GM23248 (cell line): Measurements from ENCODE around the gene TUBB. TPM values are rescaled to one million over a fixed set of nuclear protein-coding genes. Genes with fewer than 3 reads are reported as not detected.

ENCODE experiments used
- DNase-seq: peaks from one replicate; pipeline ENCODE4 v3.0.0-alpha.2; 2015
- H2AFZ ChIP-seq: fragments of 200-600 bp; sonication (generic); 2 replicates; pipeline ENCODE4 v1.6.1; 2016; ENCODE audit warnings: antibody characterized with exemption
- H3F3A ChIP-seq: fragments of 200-600 bp; sonication (generic); 2 replicates; pipeline ENCODE4 v1.6.1; 2016; ENCODE audit warnings: mild to moderate bottlenecking, antibody characterized with exemption, mixed run types; ENCODE audit not compliant: insufficient read depth
- H3K27ac ChIP-seq: fragments of 200-600 bp; sonication (generic); 2 replicates; pipeline ENCODE4 v1.5.1; 2016; ENCODE audit warnings: mild to moderate bottlenecking
- H3K27me3 ChIP-seq: fragments of 200-600 bp; sonication (generic); replicated peaks from 2 replicates; pipeline ENCODE4 v1.6.1; 2016; ENCODE audit warnings: mild to moderate bottlenecking; ENCODE audit not compliant: insufficient read depth
- H3K36me3 ChIP-seq: fragments of 200-600 bp; sonication (generic); 2 replicates; pipeline ENCODE4 v1.6.1; 2016; ENCODE audit warnings: low read depth, mild to moderate bottlenecking
- H3K4me1 ChIP-seq: fragments of 200-600 bp; sonication (generic); 2 replicates; pipeline ENCODE4 v1.6.1; 2016; ENCODE audit warnings: mild to moderate bottlenecking; ENCODE audit not compliant: insufficient read depth
- H3K4me2 ChIP-seq: fragments of 200-600 bp; sonication (generic); one replicate; pipeline ENCODE4 v1.6.1; 2016; ENCODE audit warnings: mild to moderate bottlenecking; ENCODE audit not compliant: unreplicated experiment
- H3K4me3 ChIP-seq: fragments of 200-600 bp; sonication (generic); 2 replicates; pipeline ENCODE4 v1.5.1; 2016; ENCODE audit warnings: mild to moderate bottlenecking
- H3K79me2 ChIP-seq: fragments of 200-600 bp; sonication (generic); 2 replicates; pipeline ENCODE4 v1.6.1; 2016; ENCODE audit warnings: mild to moderate bottlenecking; ENCODE audit not compliant: insufficient read depth
- H3K9ac ChIP-seq: fragments of 200-600 bp; sonication (generic); 2 replicates; pipeline ENCODE4 v1.6.1; 2016; ENCODE audit warnings: mild to moderate bottlenecking
- H3K9me2 ChIP-seq: fragments of 200-600 bp; sonication (generic); 2 replicates; pipeline ENCODE4 v1.6.1; 2016; ENCODE audit warnings: mixed run types, mild to moderate bottlenecking, moderate library complexity; ENCODE audit not compliant: insufficient read depth
- H3K9me3 ChIP-seq: fragments of 200-600 bp; sonication (generic); one replicate; pipeline ENCODE4 v1.6.1; 2017; ENCODE audit warnings: low read depth
- H4K20me1 ChIP-seq: fragments of 200-600 bp; sonication (generic); 2 replicates; pipeline ENCODE4 v1.6.0; 2016; ENCODE audit not compliant: insufficient read depth
- EZH2 ChIP-seq: fragments of 200-600 bp; sonication (generic); IDR thresholded peaks from 2 replicates; pipeline ENCODE4 v1.6.1; 2018; ENCODE audit warnings: antibody characterized with exemption, mild to moderate bottlenecking; ENCODE audit not compliant: insufficient read depth, poor library complexity, severe bottlenecking
- EZH2phosphoT487 ChIP-seq: fragments of 200-600 bp; sonication (generic); IDR thresholded peaks from 2 replicates; pipeline ENCODE4 v1.6.1; 2018; ENCODE audit warnings: antibody characterized with exemption, moderate library complexity, mild to moderate bottlenecking, low read depth; ENCODE audit not compliant: insufficient read depth
- WGBS, 2 experiments: methylation state at CpG; one replicate each; pipeline ENCODE4 v1.1.6; 2015 to 2017; ENCODE audit warnings: low lambda C conversion rate in 2 of 2, low coverage in 1 of 2; ENCODE audit errors: missing lambda C conversion rate in 2 of 2; 5-methylcytosine and 5-hydroxymethylcytosine counted together
- in situ Hi-C: fragments of 300-500 bp; cut with MboI; formaldehyde crosslinking; loops from 2 replicates; pipeline ENCODE4 v1.15.0; 2020
- polyA plus RNA-seq: library from polyadenylated mRNA; unstranded; fragments of >200 nt; fragmentation: Nextera tagmentation; extraction: Ambion mirVana; gene quantifications from 2 replicates; pipeline ENCODE4 v1.2.1, GENCODE V29; 2016
- total RNA-seq: library from RNA; depleted of rRNA; stranded (reverse); fragments of >200 nt; shearing (Covaris generic); gene quantifications from 2 replicates; pipeline ENCODE4 v1.2.3, GENCODE V29; 2014

TUBB gene
- total and polyA plus RNA-seq, 2 experiments from 2014 or later: 491 to 565 TPM

DNA sequence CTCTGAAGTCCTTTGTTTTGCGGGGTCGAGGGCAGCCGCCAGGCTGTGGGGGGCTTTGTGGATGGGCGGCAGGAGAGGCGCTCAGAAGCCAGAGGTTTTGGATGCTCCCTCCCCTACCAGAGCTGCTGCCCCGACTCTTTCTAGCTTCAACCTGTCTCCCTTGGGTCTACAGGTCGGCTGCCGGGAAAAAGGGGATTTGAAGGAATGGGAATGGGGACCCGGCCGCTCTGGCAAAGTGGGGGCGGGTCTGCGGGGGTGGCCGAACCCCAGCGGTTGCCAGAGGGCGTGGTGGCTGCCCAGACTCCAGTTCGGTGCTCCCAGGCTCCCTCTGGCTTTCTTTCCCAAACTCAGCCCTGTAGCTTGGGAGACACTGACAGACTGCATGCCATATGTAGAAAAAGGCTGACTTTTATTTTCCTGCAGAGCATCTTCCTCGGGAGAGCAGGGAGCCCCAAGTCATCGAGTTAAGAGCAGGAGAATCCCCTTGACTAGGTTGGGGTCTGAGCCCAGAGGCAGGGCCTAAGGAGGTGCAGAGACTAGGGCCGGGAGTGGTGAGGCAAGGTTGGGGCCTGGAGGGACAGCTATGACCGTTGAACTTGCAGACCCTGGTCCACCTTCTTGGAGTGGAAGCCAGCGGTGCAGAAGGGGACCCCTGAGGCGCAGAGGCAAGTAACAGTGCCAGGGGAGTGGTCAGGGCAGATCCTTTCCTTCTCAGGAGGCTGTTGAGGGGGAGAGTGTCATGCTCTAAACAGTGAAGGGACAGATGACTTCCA lies 32.3 kb upstream of the TUBB start:
- Histone ChIP-seq H2AFZ (no peak overlapping the region), H3K79me2 (peaks cover 67% of the 10 kb centered on the region), H3K4me3 (peak overlapping the region; percentile 100), H3F3A (peaks cover 56% of the 10 kb centered on the region), H3K27me3 (no peaks in the 10 kb centered on the region), H3K4me2 (peak overlapping the region; percentile 99), H3K36me3 (peaks cover 10% of the 10 kb centered on the region; the same call in 1 of the 2 replicates), H3K9me2 (no peaks in the 10 kb centered on the region), H3K9me3 (no peaks in the 10 kb centered on the region), H3K4me1 (peaks cover 30% of the 10 kb centered on the region), H3K9ac (peak overlapping the region; percentile 100), H4K20me1 (no peaks in the 10 kb centered on the region), H3K27ac (peak overlapping the region; percentile 100)
- WGBS, 2 experiments: 2 to 4% methylated on average over 21 to 22 of the region's 22 CpGs
- peak; percentile 78 for DNase-seq
- in situ Hi-C loops: no loop called here
- TF ChIP-seq EZH2phosphoT487 (no peak), EZH2 (no peak)

DNA sequence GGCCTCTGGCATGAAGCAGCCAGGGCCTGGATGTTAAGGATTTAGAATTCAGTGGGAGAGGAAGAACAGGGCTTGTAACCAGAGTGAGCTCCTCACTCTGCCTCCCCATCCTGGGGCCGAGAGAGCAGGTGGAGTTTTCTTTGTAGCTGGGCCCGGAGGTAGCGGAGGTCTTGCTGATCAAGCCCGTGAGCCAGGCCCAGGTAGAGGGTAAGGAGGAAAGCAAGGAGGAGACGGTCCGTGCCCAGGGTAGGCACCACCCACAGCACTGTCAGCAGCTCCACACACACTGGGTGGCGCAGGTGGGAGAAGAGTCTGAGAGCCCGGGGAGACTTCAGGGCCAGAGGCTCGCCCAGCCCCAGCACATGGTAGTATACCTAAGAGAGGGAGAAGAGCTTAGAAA lies 31.6 kb upstream of the TUBB start:
- DNase-seq: no peak
- WGBS, 2 experiments: 94 to 97% methylated on average over 9 of the region's 9 CpGs
- H3F3A ChIP-seq: peaks cover 50% of the 10 kb centered on the region
- in situ Hi-C loops: no loop called here
- H3K27me3 ChIP-seq: no peaks in the 10 kb centered on the region
- no peaks in the 10 kb centered on the region for H4K20me1 ChIP-seq
- peak overlapping the region; percentile 100 for H3K27ac ChIP-seq
- peak overlapping the region; percentile 100 for H3K9ac ChIP-seq
- H3K4me1 ChIP-seq: peaks cover 30% of the 10 kb centered on the region
- TF ChIP-seq EZH2 (no peak), EZH2phosphoT487 (no peak)
- peaks cover 60% of the 10 kb centered on the region for H3K79me2 ChIP-seq
- H3K36me3 ChIP-seq: peaks cover 6% of the 10 kb centered on the region; the same call in 1 of the 2 replicates
- H2AFZ ChIP-seq: no peak overlapping the region
- no peaks in the 10 kb centered on the region for H3K9me3 ChIP-seq
- no peaks in the 10 kb centered on the region for H3K9me2 ChIP-seq
- peak overlapping the region; percentile 100 for H3K4me3 ChIP-seq
- peak overlapping the region; percentile 99 for H3K4me2 ChIP-seq

DNA sequence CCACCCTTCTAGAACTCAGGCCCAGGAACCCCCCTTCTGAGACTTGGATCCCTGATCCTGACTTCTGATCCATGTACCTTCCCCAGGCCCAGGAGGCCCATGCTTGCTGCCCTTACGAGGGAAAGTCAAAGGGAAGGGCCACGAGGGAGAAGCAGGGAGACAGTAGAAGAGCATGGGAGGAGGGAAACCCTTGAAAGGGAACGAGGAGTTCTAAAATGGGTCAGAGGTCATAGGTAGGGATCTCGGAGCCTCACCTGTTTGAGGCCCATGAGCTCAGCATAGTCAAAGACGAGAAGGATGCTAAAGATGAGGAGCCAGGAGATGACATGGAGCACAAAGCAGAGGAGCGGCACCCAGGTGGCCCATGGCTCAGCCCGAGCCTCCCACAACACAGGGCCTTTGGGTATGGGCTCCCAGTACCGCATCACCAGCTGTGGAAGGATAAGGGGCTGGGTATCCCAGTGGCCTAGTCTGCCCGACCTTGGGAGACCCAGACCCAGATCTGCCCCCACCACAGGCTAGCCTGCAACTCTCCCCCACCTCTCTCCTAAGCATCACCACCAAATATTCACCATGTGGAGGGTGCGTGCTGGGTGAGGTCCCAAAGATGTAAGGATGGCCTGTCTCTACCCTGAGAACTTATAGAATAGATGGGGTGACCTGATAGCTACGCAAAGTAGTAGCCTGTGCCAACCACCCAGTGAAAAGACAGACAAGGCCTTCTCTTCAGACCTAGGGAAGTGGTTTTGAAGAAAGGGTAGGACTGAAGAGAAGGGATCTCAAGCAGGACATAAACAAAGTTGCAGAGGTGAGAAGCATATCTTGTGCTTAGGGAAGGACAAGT lies 30.9 kb upstream of the TUBB start:
- Histone ChIP-seq H3K9ac (peak overlapping the region; percentile 100), H4K20me1 (no peaks in the 10 kb centered on the region), H3K4me1 (peaks cover 30% of the 10 kb centered on the region), H3K9me3 (no peaks in the 10 kb centered on the region), H3K79me2 (peaks cover 53% of the 10 kb centered on the region), H3K9me2 (no peaks in the 10 kb centered on the region), H3K27me3 (no peaks in the 10 kb centered on the region), H3F3A (peaks cover 43% of the 10 kb centered on the region), H3K4me3 (no peak overlapping the region), H3K36me3 (peaks cover 6% of the 10 kb centered on the region; the same call in 1 of the 2 replicates), H3K4me2 (no peak overlapping the region), H3K27ac (peak overlapping the region; percentile 100), H2AFZ (no peak overlapping the region)
- WGBS, 2 experiments: 93 to 94% methylated on average over 11 of the region's 11 CpGs
- TF ChIP-seq EZH2 (no peak), EZH2phosphoT487 (no peak)
- in situ Hi-C loops: no loop called here
- DNase-seq: no peak

DNA sequence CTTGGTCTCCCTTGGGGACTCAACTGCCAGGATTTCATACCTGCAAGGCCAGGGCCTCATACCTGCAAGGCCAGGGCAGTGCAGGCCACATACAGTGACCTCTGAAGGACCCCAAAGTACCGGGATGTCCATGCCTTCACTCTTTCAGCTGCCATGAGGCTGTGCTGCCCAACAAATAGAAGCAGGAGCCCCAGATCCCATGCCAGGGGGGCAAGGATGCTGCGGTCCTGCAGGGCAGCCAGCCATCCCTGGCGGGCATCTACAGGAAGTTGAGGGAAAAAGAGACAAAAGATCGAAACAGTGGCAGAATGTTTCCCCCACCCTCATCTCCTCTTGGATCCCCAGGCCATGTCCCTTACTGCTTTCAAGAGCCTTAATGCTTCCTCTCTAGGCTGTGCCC lies 30.2 kb upstream of the TUBB start:
- DNase-seq: no peak
- H3K9me2 ChIP-seq: no peaks in the 10 kb centered on the region
- peak overlapping the region; percentile 83 for H3K4me2 ChIP-seq
- peak overlapping the region; percentile 85 for H3K9ac ChIP-seq
- TF ChIP-seq EZH2phosphoT487 (no peak), EZH2 (no peak)
- WGBS, 2 experiments: 46 to 47% methylated on average over 4 of the region's 4 CpGs
- H3K9me3 ChIP-seq: no peaks in the 10 kb centered on the region
- in situ Hi-C loops: no loop called here
- H3K4me1 ChIP-seq: peaks cover 35% of the 10 kb centered on the region
- H3K36me3 ChIP-seq: peaks cover 6% of the 10 kb centered on the region; the same call in 1 of the 2 replicates
- H3K79me2 ChIP-seq: peaks cover 46% of the 10 kb centered on the region
- H3K4me3 ChIP-seq: peak overlapping the region; percentile 91
- no peak overlapping the region for H2AFZ ChIP-seq
- no peaks in the 10 kb centered on the region for H3K27me3 ChIP-seq
- H3F3A ChIP-seq: peaks cover 45% of the 10 kb centered on the region
- no peaks in the 10 kb centered on the region for H4K20me1 ChIP-seq
- peak overlapping the region; percentile 92 for H3K27ac ChIP-seq
